HG02763 (cell line): ENCODE results near the gene TARBP1.
A peak's percentile ranks its signal among the peaks of the same experiment; 100 is the strongest.

Source experiments
- ATAC-seq: cut with Tn5 transposase; IDR thresholded peaks from one replicate; pipeline ENCODE4 v1.9.1; 2021; ENCODE audit warnings: mild to moderate bottlenecking, moderate library complexity; ENCODE audit not compliant: unreplicated experiment

Gene TARBP1

DNA sequence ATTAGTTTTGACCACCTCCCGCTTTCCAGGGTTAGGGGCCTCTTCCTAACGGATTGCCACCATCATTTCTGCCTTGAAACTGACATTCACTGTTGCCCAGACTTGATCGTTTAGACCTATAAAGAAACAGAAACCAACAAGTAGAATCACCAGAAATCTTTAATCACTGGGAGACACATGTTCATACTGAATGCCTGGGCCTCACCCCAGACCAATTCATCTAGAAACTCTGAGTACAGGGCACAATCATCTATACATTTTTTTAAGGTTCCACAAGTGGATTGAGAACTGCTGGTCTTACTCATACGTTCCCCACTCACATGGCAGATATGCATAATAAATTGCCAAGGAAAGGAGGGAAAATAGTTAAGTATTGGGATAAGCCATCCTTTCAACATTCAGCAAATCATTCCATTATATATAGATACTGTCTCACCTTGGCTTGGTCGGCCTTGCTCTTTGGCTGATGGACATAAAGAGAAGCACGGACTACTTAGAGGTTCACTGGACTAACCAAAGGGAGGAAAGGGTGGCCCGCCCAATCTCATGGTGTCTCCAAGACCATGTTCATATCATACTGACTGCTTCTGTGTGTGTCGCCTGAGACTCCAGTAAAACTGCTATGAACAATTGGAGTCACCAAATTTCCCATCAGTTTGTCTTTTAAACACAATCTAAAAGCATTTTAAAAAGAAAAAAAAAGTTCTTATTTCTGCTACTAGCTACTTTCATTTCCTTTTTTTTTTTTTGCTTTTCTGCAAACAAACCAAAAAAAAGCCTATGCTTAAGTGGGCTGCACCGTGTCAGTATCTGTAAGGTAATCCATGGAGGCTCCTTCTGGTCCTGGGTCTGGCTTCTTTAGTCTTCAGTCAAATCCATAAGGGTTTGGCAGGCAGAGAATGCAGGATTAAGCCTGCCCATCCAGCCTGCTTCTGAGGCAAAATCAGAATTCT lies 9.4 kb upstream of the TARBP1 start:
- ATAC-seq = no peak

DNA sequence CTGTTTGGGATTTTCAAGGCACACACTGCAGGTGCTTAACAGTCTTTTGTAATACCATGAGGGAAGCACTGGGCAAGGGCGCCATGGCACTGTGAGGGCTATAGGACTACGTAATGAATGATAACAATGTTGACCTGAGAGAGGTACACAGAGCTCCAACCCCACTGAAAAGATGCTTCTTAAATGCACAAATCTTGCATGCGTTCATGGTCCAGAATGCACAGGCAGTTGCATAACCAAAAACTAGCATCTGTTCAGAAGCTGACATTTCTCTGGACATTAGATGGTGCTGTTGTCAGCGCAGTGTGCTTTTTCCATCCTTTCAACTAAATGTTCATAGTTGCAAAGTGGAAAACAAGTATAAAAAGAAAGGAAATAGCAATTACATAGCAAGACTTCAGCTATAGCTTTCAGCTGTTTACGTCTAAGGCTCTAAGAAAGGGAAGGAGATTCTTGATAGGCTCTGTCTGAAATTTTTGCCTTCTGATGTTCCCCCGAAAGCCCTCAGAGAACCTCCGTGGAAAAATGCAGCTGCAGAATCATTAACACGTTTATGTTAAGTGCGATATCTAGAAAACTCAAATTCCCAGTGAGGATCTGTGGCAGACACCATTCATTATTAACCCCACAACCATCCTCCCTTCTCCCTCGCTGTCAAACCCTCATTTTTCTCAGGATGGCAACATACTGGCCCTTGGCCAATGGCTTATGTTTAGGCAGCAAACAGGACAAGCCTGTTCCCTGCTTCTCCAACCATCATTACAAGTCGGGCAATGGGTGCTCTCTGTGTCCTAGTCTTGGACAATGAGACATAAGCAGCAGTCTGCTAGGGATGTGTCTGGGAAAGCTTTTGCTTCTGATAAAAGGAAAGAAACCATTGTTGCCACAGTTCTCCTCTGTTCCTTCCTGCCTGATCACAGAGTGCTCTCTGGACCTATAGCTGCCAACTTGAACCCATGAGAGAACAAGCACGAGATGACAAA lies 8.2 kb upstream of the TARBP1 start:
- no peak for ATAC-seq

DNA sequence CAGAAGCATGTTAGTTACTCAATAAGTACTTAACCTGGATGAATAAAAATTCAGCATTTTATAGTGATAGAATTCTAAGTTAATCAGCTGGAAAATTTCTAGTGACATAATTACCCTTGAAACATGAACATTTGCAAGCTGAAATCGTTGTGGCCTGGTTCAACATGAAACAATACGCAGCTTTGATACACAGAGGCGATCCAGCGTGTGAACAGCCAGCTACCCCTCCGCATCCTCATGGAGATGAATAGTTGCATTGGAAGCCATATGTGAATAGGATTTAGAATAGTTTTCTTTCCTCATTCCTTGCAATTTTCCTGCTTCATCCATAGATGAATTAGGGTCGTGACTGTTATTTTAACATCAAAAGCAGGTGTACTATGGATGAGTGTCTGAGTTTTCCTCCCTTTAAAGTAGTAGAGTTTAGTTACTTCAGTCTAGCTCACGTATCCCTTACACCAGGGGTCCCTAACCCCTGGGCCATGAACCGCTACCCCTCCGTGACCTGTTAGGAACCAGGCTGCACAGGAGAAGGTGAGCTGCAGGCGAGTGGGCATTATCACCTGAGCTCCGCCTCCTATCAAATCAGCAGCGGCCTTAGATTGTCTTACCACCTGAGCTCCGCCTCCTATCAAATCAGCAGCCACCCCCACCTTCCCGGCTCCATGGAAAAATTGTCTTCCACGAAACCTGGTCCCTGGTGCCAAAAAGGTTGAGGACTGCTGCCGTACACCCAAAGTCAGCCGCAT lies 6.2 kb upstream of the TARBP1 start:
- no peak for ATAC-seq

DNA sequence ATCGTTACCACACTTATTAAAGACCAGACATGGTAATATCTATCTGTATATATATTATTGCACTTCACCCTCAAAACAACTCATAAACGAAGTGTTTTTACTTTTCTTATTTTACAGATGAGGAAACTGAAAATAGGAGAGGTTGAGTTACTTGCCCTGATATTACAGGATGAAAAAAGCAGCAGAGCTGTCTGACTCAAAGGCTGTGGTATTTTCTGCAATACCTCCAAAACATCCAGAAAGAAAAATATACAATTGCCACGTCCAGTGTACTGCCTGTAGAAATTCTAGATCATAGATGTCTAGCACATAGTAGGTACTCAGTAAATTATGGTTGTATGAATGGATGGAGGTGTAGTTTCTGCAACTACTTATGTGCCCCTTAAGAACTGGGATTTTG lies 5.2 kb upstream of the TARBP1 start:
- ATAC-seq = no peak

DNA sequence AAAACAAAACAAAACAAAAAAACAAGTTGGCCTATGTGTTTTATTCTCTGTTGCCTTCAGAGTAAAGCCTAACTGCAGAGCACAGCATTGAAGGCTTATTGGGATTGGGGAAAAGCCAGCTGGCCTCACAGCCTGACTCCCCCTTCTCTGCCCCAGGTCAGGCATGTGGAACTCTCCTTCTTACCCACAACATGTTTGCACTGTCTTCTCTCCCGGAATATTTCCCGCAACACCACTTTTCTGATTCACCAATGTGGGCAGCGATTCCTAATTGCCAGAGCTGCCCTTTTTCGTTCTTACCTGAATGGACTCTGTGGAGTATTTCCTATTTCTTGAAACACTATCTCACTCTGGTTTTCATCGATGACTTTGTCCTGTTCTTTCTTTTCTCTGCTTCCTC lies 2.8 kb upstream of the TARBP1 start:
- no peak for ATAC-seq

DNA sequence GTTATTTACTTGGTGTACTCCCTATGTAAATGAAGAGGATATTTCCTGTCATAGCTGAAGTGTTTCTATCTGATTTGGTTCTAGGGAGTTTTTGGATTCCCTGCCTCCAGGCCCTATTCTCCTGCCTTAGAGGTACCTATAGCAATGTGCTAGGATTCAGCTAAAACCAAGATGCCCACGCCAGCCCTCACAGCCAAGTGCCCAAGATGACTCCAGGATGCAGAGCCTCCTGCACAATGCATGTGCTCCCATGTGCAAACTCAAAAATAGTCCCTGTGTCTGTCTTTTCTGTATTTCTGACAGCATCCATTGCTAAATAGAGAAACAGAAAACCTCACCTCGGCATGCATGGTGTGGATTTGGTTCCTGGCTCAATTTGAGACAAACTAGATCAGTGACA lies 887 bp upstream of the TARBP1 start:
- no peak for ATAC-seq

DNA sequence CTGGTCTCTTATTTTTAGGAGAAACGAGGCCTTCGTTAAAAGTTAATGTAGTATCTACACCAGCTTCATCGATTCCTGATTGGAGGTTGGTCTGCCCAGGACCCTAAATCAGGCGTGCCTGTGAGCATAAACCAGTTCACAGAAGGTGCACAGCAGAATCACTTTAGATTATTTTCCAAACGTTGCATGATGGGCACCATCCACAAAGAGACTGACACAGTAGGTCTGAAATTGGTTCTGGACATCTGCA lies 256 bp upstream of the TARBP1 start:
- no peak for ATAC-seq

DNA sequence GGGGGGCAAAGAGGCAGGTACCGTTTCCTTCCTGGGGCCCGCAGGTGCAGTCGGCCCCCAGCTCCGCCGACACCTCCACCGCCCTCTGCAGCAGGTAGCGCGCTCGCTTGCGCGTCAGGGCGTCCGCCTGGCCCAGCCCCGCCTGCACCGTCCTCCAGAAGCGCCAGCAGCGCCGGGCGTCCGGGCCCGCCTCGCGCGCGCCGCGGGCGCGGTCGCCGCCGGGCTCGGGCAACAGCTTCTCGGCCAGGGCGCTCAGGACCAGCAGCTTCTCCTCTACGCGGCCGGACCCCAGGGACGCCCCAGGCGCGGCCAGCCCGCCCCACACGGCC lies 863 bp downstream of the TARBP1 start:
- ATAC-seq = peak; percentile 62

DNA sequence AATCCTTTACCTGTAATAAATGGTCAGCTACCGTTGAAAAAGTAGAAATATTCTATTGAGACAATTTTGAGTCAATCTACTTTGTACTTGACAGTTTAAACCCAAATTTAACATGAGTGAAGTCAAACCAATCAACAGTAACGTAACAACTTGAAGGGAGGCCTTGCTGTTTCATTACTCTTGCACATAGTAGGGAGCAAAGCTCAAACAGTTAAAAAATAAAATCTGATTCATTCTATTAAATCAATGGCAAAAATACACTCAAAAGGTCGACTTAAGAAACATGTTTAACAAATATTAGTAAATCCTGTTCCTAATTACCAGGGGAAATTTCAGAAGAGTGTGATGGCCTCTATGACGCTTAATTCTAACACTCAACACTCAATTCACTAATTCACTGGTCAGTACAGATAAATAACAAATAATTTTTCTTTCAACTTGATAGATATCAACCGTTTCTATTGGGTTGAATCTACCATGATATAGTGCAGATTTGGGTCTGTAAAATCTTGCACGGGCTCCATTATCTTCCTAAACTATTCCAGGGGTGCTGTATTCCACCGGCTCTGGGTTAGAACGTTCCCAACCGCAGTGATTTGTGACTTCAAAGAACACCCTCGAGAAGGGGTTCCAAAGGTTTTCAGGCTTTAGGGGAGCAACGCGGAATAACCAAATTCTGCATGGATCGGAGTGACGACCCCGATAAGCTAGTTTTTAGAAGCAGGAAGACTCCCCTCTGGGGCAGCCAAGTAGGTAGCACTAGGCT lies 1.4 kb downstream of the TARBP1 start:
- ATAC-seq = no peak

DNA sequence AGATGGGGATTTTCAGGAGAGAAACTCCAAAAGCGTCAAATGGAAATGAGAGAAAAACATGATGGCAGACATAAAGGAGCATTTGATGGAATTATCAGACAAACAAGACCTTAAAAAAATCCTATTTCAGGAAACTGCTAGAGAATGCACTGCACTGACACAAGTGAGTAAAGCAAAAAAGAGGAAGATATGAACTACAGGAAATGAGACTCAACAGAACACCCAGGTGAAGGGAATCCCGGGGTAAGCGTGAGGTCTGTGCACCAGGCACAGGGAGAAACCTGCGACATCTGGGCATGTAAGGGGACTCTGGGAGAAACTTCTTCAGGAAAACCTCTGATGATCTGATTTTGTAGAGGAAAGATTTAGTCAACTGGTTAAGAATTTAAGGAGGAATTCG lies 2.8 kb downstream of the TARBP1 start:
- ATAC-seq = no peak

DNA sequence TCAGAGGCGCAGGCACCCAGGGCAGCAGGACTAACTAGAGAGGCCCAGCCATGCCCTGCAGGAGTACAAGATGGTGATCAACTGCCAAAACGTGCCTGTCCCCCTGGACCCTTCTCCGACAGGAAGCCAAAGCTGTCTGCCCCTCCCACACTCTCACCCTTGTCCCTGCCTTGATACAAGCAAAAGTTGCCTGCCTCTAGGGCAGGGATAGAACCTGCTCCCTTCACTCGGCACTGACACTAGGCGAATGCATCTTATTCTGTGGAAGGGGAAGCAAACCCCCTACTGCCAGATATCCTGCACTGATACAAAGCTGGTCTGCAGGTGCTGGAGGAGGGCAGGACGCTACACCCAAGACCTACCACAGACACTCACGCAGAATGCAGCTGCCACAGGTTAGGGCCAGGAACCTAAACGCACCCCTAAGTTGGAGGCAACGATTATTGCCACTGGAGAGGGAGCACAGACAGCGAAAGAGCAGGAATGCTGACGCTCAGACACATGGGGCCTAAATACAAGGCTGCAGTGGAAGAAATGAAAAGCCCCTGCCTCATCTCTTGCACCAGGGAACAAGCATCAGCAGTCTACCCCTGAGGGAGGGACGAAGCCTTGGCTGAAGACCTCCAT lies 3.7 kb downstream of the TARBP1 start:
- ATAC-seq = no peak

DNA sequence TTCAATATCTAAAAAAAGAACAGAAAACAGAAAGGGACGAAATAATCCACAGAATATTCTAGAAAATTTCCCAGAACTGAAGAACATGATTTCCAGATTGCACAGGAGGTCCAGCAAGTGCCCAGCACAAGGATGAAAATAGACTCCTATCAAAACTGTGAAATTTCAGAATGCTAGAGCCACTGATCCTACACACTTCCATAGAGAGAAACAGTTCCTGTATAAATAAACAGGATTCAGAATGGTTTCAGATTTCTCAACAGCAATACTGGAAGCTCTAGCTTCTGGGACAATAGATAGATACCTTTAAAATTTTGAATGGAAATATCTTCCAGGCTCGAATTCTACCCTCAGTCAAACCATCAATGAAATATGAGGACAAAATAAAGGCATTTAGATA lies 4.6 kb downstream of the TARBP1 start:
- no peak for ATAC-seq

DNA sequence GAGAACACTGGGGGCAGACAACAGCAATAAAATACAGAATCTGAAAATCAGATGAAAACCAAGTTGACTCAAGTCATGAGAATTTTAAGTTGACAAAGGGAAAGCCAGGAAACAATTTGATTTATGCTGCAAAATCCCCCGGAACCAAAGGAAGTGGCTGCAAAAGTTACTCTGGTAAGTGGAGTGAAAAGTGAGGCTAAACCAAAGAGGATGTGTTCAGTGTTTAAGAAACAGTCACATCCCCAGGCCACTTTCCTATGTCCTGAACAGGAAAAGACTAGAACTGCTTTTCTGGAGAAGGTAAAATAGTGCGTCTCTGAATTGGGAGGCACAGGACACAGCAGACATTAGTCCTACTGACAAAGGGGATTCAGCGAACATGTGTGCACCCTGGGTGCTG lies 5.9 kb downstream of the TARBP1 start:
- no peak for ATAC-seq

DNA sequence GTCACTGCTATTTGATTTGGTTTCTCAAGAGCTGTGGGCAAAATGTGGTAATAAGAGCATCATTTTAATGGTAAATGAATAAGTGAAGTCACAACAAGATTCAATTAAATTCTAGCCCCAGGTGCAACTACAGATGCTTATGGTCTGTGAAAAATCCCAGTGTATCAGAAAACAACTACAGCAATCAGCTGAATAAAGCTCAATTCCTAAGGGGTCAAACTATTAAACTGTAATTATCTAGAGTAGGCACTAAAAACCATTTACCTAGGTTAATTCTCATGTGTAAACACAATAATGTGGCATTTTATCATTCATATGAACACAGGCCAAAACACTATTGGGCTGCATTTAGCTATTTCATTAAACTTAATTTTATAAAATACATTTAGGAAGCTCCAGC lies 9.6 kb downstream of the TARBP1 start:
- no peak for ATAC-seq

DNA sequence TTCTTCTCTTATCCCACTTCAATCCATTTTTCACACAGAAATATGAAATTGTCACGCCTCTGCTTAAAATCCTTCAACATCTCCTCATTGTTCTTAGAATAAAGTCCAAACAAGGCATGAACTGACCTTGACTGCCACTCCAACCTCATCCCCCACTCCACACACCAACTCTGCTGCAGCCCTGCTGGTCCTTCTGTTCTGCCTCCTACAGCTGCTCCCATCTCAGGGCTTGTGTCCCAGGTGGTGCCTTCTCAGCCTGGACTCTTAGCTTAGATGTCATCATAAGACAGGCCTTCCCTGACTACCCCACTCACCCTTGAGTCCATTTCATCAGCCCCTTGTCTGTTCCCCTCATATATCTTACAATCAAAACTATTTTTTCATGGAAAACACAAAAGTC lies 10.4 kb downstream of the TARBP1 start:
- no peak for ATAC-seq

DNA sequence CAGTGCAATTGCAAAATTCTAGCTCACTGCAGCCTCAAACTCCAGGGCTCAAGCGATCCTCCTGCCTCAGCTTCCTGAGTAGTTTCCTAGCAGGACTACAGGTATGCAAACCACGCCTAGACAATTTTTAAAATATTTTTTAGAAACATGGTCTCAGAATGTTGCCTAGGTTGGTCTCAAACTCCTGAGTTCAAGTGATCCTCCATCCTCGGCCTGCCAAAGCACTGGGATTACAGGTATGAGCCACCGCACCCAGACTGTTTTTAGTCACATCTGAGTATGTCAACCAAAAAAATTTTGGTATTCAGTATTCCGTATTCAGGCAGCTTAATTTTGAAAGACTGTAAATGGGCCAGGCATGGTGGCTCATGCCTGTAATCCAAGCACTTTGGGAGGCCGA lies 11.2 kb downstream of the TARBP1 start:
- ATAC-seq = no peak

DNA sequence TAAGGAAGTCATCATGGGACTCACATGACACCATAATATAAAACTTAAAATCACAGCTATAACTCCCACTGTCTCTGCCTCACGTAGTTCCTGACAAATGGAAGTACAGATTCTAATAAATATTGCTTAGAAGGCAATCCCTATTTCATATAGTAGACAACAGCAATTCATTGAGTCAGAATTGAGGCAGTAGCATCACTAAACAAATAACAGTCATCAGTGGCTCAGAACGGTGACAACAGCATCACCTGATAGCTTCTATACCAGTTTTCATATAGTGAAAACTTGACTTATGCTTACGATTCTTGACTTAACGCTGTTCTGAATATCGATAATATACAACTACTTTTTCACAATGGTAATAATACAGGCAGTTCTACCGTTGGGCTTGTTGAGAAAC lies 12.0 kb downstream of the TARBP1 start:
- ATAC-seq = no peak

DNA sequence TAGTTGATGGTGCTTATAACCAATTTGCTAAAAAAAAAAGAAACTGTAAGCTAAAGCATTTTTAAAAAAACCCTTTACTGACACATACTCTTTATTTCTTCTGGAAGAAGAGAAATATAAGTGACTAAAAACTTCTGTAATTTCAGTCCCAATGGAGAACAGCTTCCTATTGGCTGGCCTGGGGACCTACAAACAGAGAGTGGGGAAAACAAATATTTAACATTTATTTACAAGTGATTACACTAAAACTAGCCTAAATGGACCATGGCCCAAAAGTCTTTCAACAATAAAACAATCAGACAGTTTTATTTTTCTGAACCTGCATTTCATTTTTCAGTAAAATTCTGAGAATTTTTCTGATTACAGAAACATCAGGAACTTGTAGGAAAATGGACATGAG lies 15.2 kb downstream of the TARBP1 start:
- no peak for ATAC-seq

DNA sequence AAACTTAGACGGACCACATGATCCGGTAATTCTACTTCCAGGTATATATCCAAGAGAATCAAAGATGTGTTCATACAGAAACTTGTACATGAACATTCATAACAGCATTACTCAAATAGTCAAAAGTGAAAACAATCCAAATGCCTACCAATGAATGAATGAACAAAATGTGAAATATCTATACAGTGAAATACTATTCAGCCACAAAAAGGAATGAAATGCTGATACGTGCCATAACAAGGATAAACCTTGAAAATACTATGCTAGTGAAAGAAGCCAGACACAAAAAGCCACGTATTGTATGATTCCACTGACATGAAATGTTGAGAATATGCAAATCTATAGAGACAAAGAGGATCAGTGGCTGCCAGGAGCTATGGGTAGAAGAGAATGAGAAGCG lies 18.3 kb downstream of the TARBP1 start:
- no peak for ATAC-seq

DNA sequence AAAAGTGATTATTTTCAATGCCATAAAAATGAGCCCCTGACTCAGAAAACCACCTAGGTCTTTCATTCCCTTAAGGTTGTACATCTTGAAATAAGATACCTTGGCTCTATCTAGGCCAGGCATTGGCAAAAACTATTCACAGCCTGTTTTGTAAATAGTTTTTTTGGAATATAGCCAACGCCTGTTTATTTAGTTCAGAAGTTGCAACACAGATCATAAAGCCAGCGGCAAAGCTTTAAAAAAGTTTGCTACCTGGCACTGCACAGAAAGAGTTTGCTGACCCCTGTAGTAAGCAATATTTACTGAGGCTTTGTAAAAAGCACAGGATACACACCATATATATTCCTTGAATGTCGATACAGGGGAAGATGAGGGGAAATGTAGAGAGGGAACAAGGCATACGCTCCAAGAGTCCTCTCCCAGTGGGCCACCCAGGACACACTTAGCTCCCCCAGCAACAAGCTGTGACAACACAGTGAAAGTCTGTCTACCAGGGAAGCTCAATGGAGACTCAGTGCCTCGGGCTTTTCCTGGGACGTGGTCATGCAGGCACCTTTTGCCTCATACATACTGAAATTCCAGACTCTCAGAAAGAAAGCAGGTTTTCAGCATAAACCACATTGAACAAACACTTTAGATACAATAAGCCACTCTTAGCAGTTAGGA lies 20.5 kb downstream of the TARBP1 start:
- no peak for ATAC-seq
